SK-N-SH treated with all-trans-retinoic acid at 6 μM for 48 hours (cell line): ENCODE data around the gene MRAS.

ENCODE experiments used
- BACH2 ChIP-seq: fragments of 250-450 bp; sonication (Bioruptor Pico); IDR thresholded peaks from 2 replicates; pipeline ENCODE4 v1.9.0; 2021; ENCODE audit warnings: mild to moderate bottlenecking, borderline replicate concordance
- CREB5 ChIP-seq: fragments of 250-450 bp; sonication (Bioruptor Pico); IDR thresholded peaks from 2 replicates; pipeline ENCODE4 v1.5.1; 2020; ENCODE audit warnings: low read depth, mild to moderate bottlenecking, moderate library complexity
- ESRRG ChIP-seq: fragments of 250-450 bp; sonication (Bioruptor Pico); IDR thresholded peaks from 2 replicates; pipeline ENCODE4 v1.6.1; 2021; ENCODE audit warnings: mild to moderate bottlenecking
- ISL1 ChIP-seq: fragments of 250-450 bp; sonication (Bioruptor Pico); IDR thresholded peaks from 2 replicates; pipeline ENCODE4 v2.1.2; 2022; ENCODE audit warnings: mild to moderate bottlenecking, moderate library complexity
- OSR1 ChIP-seq: fragments of 250-450 bp; sonication (Bioruptor Pico); IDR thresholded peaks from 2 replicates; pipeline ENCODE4 v1.8.0; 2022; ENCODE audit warnings: moderate library complexity, mild to moderate bottlenecking, inconsistent platforms
- RARB ChIP-seq: fragments of 250-450 bp; sonication (Bioruptor Pico); IDR thresholded peaks from 2 replicates; pipeline ENCODE4 v1.8.0; 2021; ENCODE audit warnings: mild to moderate bottlenecking, moderate library complexity
- TOX ChIP-seq: fragments of 250-450 bp; sonication (Bioruptor Pico); IDR thresholded peaks from 2 replicates; pipeline ENCODE4 v1.8.0; 2021; ENCODE audit warnings: mild to moderate bottlenecking, moderate library complexity, borderline replicate concordance
- ZFP3 ChIP-seq: fragments of 250-450 bp; sonication (Bioruptor Pico); IDR thresholded peaks from 2 replicates; pipeline ENCODE4 v1.5.0; 2020; ENCODE audit warnings: mild to moderate bottlenecking, moderate library complexity
- TF ChIP-seq, protein P1 (sequence below): fragments of 250-450 bp; sonication (Bioruptor Pico); IDR thresholded peaks from 2 replicates; pipeline ENCODE4 v1.8.0; 2020; ENCODE audit warnings: mild to moderate bottlenecking, moderate library complexity, borderline replicate concordance
- TF ChIP-seq, protein P2 (sequence below): fragments of 250-450 bp; sonication (Bioruptor Pico); IDR thresholded peaks from 2 replicates; pipeline ENCODE4 v1.5.1; 2021; ENCODE audit warnings: mild to moderate bottlenecking, moderate library complexity

GRCh38 chr3:138366006-138366759 is 17.8 kb downstream of the MRAS start:
- TF ChIP-seq ESRRG (CRISPR knock-in tag): no peak
- TF ChIP-seq, protein P1, sequence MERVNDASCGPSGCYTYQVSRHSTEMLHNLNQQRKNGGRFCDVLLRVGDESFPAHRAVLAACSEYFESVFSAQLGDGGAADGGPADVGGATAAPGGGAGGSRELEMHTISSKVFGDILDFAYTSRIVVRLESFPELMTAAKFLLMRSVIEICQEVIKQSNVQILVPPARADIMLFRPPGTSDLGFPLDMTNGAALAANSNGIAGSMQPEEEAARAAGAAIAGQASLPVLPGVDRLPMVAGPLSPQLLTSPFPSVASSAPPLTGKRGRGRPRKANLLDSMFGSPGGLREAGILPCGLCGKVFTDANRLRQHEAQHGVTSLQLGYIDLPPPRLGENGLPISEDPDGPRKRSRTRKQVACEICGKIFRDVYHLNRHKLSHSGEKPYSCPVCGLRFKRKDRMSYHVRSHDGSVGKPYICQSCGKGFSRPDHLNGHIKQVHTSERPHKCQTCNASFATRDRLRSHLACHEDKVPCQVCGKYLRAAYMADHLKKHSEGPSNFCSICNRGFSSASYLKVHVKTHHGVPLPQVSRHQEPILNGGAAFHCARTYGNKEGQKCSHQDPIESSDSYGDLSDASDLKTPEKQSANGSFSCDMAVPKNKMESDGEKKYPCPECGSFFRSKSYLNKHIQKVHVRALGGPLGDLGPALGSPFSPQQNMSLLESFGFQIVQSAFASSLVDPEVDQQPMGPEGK (CRISPR knock-in tag): no peak
- TF ChIP-seq BACH2: no peak
- TF ChIP-seq, protein P2, sequence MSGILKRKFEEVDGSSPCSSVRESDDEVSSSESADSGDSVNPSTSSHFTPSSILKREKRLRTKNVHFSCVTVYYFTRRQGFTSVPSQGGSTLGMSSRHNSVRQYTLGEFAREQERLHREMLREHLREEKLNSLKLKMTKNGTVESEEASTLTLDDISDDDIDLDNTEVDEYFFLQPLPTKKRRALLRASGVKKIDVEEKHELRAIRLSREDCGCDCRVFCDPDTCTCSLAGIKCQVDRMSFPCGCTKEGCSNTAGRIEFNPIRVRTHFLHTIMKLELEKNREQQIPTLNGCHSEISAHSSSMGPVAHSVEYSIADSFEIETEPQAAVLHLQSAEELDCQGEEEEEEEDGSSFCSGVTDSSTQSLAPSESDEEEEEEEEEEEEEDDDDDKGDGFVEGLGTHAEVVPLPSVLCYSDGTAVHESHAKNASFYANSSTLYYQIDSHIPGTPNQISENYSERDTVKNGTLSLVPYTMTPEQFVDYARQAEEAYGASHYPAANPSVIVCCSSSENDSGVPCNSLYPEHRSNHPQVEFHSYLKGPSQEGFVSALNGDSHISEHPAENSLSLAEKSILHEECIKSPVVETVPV (CRISPR knock-in tag): no peak
- no peak for TF ChIP-seq RARB
- TF ChIP-seq ISL1: no peak
- TF ChIP-seq CREB5: no peak
- no peak for TF ChIP-seq ZFP3
- TF ChIP-seq OSR1: no peak
- no peak for TF ChIP-seq TOX (CRISPR knock-in tag)
